Thymus (tissue), 11 donors: ENCODE measurements around the gene CLIC2. TPM values are rescaled to one million over a fixed set of nuclear protein-coding genes. Genes with fewer than 3 reads are reported as not detected.
"Not testable (repeated sequence)": the region's sequence is repeated elsewhere in the genome, so short reads cannot be mapped to it uniquely, and the experiment has no call there.

ENCODE experiments used
- DNase-seq, 9 donors: peaks; one replicate each; pipeline ENCODE4 v3.0.0-alpha.2; 2013; ENCODE audit warnings: low spot score in 9 of 9, low read depth in 6 of 9, missing footprints in 1 of 9
- H3K27ac ChIP-seq, 2 donors: one replicate each; pipeline ENCODE4 v1.5.1; 2013; ENCODE audit warnings: control low read depth in 1 of 2, low read depth in 1 of 2, low read length in 1 of 2, mild to moderate bottlenecking in 1 of 2, moderate library complexity in 1 of 2
- H3K27me3 ChIP-seq, 2 donors: one replicate each; pipeline ENCODE4 v1.5.1; 2013; ENCODE audit warnings: low read length in 1 of 2; ENCODE audit not compliant: control insufficient read depth in 2 of 2, insufficient read depth in 1 of 2
- H3K36me3 ChIP-seq, 2 donors: one replicate each; pipeline ENCODE4 v1.5.1; 2013; ENCODE audit warnings: low read length in 1 of 2, mild to moderate bottlenecking in 1 of 2, moderate library complexity in 1 of 2; ENCODE audit not compliant: control insufficient read depth in 2 of 2, insufficient read depth in 2 of 2
- H3K4me1 ChIP-seq, 2 donors: one replicate each; pipeline ENCODE4 v1.5.1; 2013; ENCODE audit warnings: low read length in 2 of 2; ENCODE audit not compliant: control insufficient read depth in 2 of 2, insufficient read depth in 2 of 2
- H3K4me3 ChIP-seq, 2 donors: one replicate each; pipeline ENCODE4 v1.5.1; 2013; ENCODE audit warnings: low read length in 2 of 2, control low read depth in 1 of 2, mild to moderate bottlenecking in 1 of 2
- H3K9me3 ChIP-seq, 2 donors: one replicate each; pipeline ENCODE4 v1.5.1; 2013; ENCODE audit warnings: low read length in 1 of 2, mild to moderate bottlenecking in 1 of 2; ENCODE audit not compliant: control insufficient read depth in 2 of 2, insufficient read depth in 1 of 2
- WGBS: extraction: QIAGEN DNeasy Blood & Tissue Kit; methylation state at CpG from one replicate; pipeline ENCODE4 v1.1.7; 2013; 5-methylcytosine and 5-hydroxymethylcytosine counted together
- polyA plus RNA-seq: library from polyadenylated mRNA; stranded (reverse); fragments of 200-250 nt; gene quantifications from one replicate; pipeline ENCODE4 v1.2.3, GENCODE V29; 2013
- total RNA-seq: library from RNA; stranded (reverse); fragments of 120-200 nt; gene quantifications from one replicate; pipeline ENCODE4 v1.2.4, GENCODE V29; 2013
- donor health status: healthy.

The CLIC2 gene
- total and polyA plus RNA-seq, 2 donors: 17.5 to 27.0 TPM

- H3K27ac ChIP-seq, DNase-seq: not testable (repeated sequence)
- WGBS: 67% methylated on average over 1 of the region's 1 CpG
Observed at GRCh38 chrX:155335337-155335712, 911 bp upstream of the CLIC2 start.

GRCh38 chrX:155333544-155334100 lies 792 bp downstream of the CLIC2 start:
- 77% methylated on average over 2 of the region's 2 CpGs for WGBS
- no peaks in the 10 kb centered on the region for H3K4me1 ChIP-seq
- no peak for DNase-seq
- no peaks in the 10 kb centered on the region for H3K27me3 ChIP-seq
- no peaks in the 10 kb centered on the region for H3K9me3 ChIP-seq
- H3K4me3 ChIP-seq: no peak overlapping the region
- H3K27ac ChIP-seq: no peak overlapping the region
- no peaks in the 10 kb centered on the region for H3K36me3 ChIP-seq

More at GRCh38 chrX:155335337-155335712, 911 bp upstream of the CLIC2 start:
- not testable (repeated sequence) for H3K36me3 ChIP-seq, H3K27me3 ChIP-seq, H3K9me3 ChIP-seq, H3K4me1 ChIP-seq, H3K4me3 ChIP-seq

- H3K4me1 ChIP-seq: no peaks in the 10 kb centered on the region
- no peaks in the 10 kb centered on the region for H3K36me3 ChIP-seq
- H3K27me3 ChIP-seq: no peaks in the 10 kb centered on the region
- 82% methylated on average over 2 of the region's 2 CpGs for WGBS
- no peaks in the 10 kb centered on the region for H3K9me3 ChIP-seq
- no peak for DNase-seq
- H3K27ac ChIP-seq: no peak overlapping the region
- H3K4me3 ChIP-seq: no peak overlapping the region
Observed at GRCh38 chrX:155330992-155331391, 3.4 kb downstream of the CLIC2 start.

GRCh38 chrX:155329293-155329692 lies 5.1 kb downstream of the CLIC2 start:
- WGBS: 92% methylated on average over 4 of the region's 4 CpGs
- Histone ChIP-seq H3K27me3 (no peaks in the 10 kb centered on the region), H3K27ac (no peak overlapping the region), H3K36me3 (no peaks in the 10 kb centered on the region), H3K9me3 (no peaks in the 10 kb centered on the region), H3K4me3 (no peak overlapping the region), H3K4me1 (no peaks in the 10 kb centered on the region)
- DNase-seq: no peak

GRCh38 chrX:155326610-155327009 lies 7.8 kb downstream of the CLIC2 start:
- 97% methylated on average over 2 of the region's 2 CpGs for WGBS

GRCh38 chrX:155314260-155314659 lies 20.2 kb downstream of the CLIC2 start:
- Histone ChIP-seq H3K4me3 (no peak overlapping the region), H3K9me3 (no peaks in the 10 kb centered on the region), H3K4me1 (no peaks in the 10 kb centered on the region), H3K36me3 (no peaks in the 10 kb centered on the region), H3K27me3 (no peaks in the 10 kb centered on the region), H3K27ac (no peak overlapping the region)
- 89% methylated on average over 5 of the region's 5 CpGs for WGBS
- no peak for DNase-seq

More at GRCh38 chrX:155326610-155327009, 7.8 kb downstream of the CLIC2 start:
- no peak for DNase-seq
- H3K36me3 ChIP-seq: no peaks in the 10 kb centered on the region
- H3K27ac ChIP-seq: no peak overlapping the region
- no peak overlapping the region for H3K4me3 ChIP-seq
- no peaks in the 10 kb centered on the region for H3K27me3 ChIP-seq
- H3K9me3 ChIP-seq: no peaks in the 10 kb centered on the region
- H3K4me1 ChIP-seq: no peaks in the 10 kb centered on the region

GRCh38 chrX:155313766-155314165 lies 20.6 kb downstream of the CLIC2 start:
- WGBS: 95% methylated on average over 4 of the region's 4 CpGs
- Histone ChIP-seq H3K36me3 (no peaks in the 10 kb centered on the region), H3K27me3 (no peaks in the 10 kb centered on the region), H3K9me3 (no peaks in the 10 kb centered on the region), H3K4me3 (no peak overlapping the region), H3K4me1 (no peaks in the 10 kb centered on the region), H3K27ac (no peak overlapping the region)
- DNase-seq: no peak

GRCh38 chrX:155293771-155294170 lies 40.6 kb downstream of the CLIC2 start:
- DNase-seq: no peak
- no peak overlapping the region for H3K4me3 ChIP-seq
- no peaks in the 10 kb centered on the region for H3K27me3 ChIP-seq
- no peaks in the 10 kb centered on the region for H3K4me1 ChIP-seq
- no peaks in the 10 kb centered on the region for H3K9me3 ChIP-seq
- H3K36me3 ChIP-seq: no peaks in the 10 kb centered on the region
- no peak overlapping the region for H3K27ac ChIP-seq

GRCh38 chrX:155279873-155280272 lies 54.5 kb downstream of the CLIC2 start:
- 67% methylated on average over 1 of the region's 1 CpG for WGBS
- H3K36me3 ChIP-seq: no peaks in the 10 kb centered on the region

GRCh38 chrX:155270969-155271368 lies 63.4 kb downstream of the CLIC2 start:
- no peak for DNase-seq
- no peaks in the 10 kb centered on the region for H3K36me3 ChIP-seq
- H3K27me3 ChIP-seq: no peaks in the 10 kb centered on the region
- H3K9me3 ChIP-seq: no peaks in the 10 kb centered on the region
- WGBS: 100% methylated on average over 1 of the region's 1 CpG
- no peak overlapping the region for H3K4me3 ChIP-seq
- H3K27ac ChIP-seq: no peak overlapping the region
- no peaks in the 10 kb centered on the region for H3K4me1 ChIP-seq

More at GRCh38 chrX:155279873-155280272, 54.5 kb downstream of the CLIC2 start:
- no peak overlapping the region for H3K4me3 ChIP-seq
- H3K27me3 ChIP-seq: no peaks in the 10 kb centered on the region
- peak in 1 of 9 donors; percentile 1 for DNase-seq
- H3K27ac ChIP-seq: no peak overlapping the region
- H3K9me3 ChIP-seq: peaks cover 0 to 6% of the 10 kb centered on the region in 2 donors
- no peaks in the 10 kb centered on the region for H3K4me1 ChIP-seq
